Mesenchymal stem cell (in vitro differentiated cells and primary cell): ENCODE measurements around the gene IL31RA.

Experiments used
- DNase-seq: peaks from one replicate; pipeline ENCODE4 v3.0.0-alpha.2; 2013
- H2AFZ ChIP-seq: one replicate; pipeline ENCODE4 v1.6.1; 2013; ENCODE audit warnings: low read depth, mild to moderate bottlenecking, control low read depth, inconsistent platforms, low read length, moderate library complexity
- H2AK5ac ChIP-seq: 2 replicates; pipeline ENCODE4 v1.6.1; 2013; ENCODE audit warnings: low read length, moderate library complexity, mild to moderate bottlenecking, inconsistent platforms; ENCODE audit not compliant: severe bottlenecking
- H2BK120ac ChIP-seq: one replicate; pipeline ENCODE4 v1.6.1; 2013; ENCODE audit warnings: low read depth, mild to moderate bottlenecking, inconsistent platforms, low read length, moderate library complexity
- H2BK12ac ChIP-seq, 2 experiments: one replicate each; pipeline ENCODE4 v1.6.1; 2013; ENCODE audit warnings: inconsistent platforms in 2 of 2, low read length in 2 of 2, mild to moderate bottlenecking in 2 of 2, moderate library complexity in 2 of 2, control low read depth in 1 of 2
- H2BK15ac ChIP-seq: one replicate; pipeline ENCODE4 v1.6.1; 2013; ENCODE audit warnings: mild to moderate bottlenecking, low read depth, inconsistent platforms; ENCODE audit not compliant: poor library complexity, severe bottlenecking
- H2BK5ac ChIP-seq: 2 replicates; pipeline ENCODE4 v1.6.1; 2013; ENCODE audit warnings: low read depth, mild to moderate bottlenecking, low read length, control low read depth, inconsistent platforms; ENCODE audit not compliant: poor library complexity, severe bottlenecking
- H3K14ac ChIP-seq, 2 experiments: one replicate each; pipeline ENCODE4 v1.6.1; 2013; ENCODE audit warnings: inconsistent platforms in 2 of 2, low read length in 2 of 2, control low read depth in 1 of 2, mild to moderate bottlenecking in 1 of 2, moderate library complexity in 1 of 2
- H3K18ac ChIP-seq, 2 experiments: one replicate each; pipeline ENCODE4 v1.6.1; 2013; ENCODE audit warnings: inconsistent platforms in 2 of 2, low read length in 2 of 2, control low read depth in 1 of 2, low read depth in 1 of 2, mild to moderate bottlenecking in 1 of 2
- H3K23ac ChIP-seq, 2 experiments: one replicate each; pipeline ENCODE4 v1.6.1; 2013; ENCODE audit warnings: inconsistent platforms in 2 of 2, low read length in 2 of 2, mild to moderate bottlenecking in 2 of 2, moderate library complexity in 2 of 2, control low read depth in 1 of 2
- H3K27ac ChIP-seq: 2 replicates; pipeline ENCODE4 v1.5.1; 2013; ENCODE audit warnings: mild to moderate bottlenecking, moderate library complexity, low read length, control low read depth, inconsistent platforms; ENCODE audit not compliant: poor library complexity, severe bottlenecking
- H3K27me3 ChIP-seq, 2 experiments: 2 replicates each; pipeline versions ENCODE4 v1.6.1 to v1.7.0; 2013; ENCODE audit warnings: low read length in 2 of 2, mild to moderate bottlenecking in 2 of 2, moderate library complexity in 2 of 2, control low read depth in 1 of 2, inconsistent platforms in 1 of 2; ENCODE audit not compliant: control insufficient read depth in 1 of 2, insufficient read depth in 1 of 2
- H3K36me3 ChIP-seq, 2 experiments: 2 replicates each; pipeline versions ENCODE4 v1.6.1 to v1.7.0; 2013; ENCODE audit warnings: low read length in 2 of 2, control low read depth in 1 of 2, inconsistent platforms in 1 of 2, low read depth in 1 of 2, mild to moderate bottlenecking in 1 of 2; ENCODE audit not compliant: insufficient read depth in 2 of 2, control insufficient read depth in 1 of 2
- H3K4ac ChIP-seq, 2 experiments: one replicate each; pipeline ENCODE4 v1.6.1; 2013; ENCODE audit warnings: inconsistent platforms in 2 of 2, low read length in 2 of 2, mild to moderate bottlenecking in 2 of 2, moderate library complexity in 2 of 2, control low read depth in 1 of 2, low read depth in 1 of 2
- H3K4me1 ChIP-seq: 2 replicates; pipeline ENCODE4 v1.6.1; 2013; ENCODE audit warnings: low read depth, low read length, control low read depth; ENCODE audit not compliant: control insufficient read depth, insufficient read depth
- H3K4me2 ChIP-seq: 2 replicates; pipeline ENCODE4 v1.6.1; 2013; ENCODE audit warnings: low read length, mild to moderate bottlenecking, inconsistent platforms; ENCODE audit not compliant: poor library complexity, severe bottlenecking
- H3K4me3 ChIP-seq, 2 experiments: 2 replicates each; pipeline versions ENCODE4 v1.5.1 to v1.7.0; 2013; ENCODE audit warnings: low read length in 2 of 2, mild to moderate bottlenecking in 2 of 2, control low read depth in 1 of 2, low read depth in 1 of 2; ENCODE audit not compliant: insufficient read depth in 1 of 2
- H3K79me1 ChIP-seq: replicated peaks from 2 replicates; pipeline ENCODE4 v1.6.1; 2013; ENCODE audit warnings: mild to moderate bottlenecking, control low read depth, low read length, inconsistent platforms; ENCODE audit not compliant: poor library complexity, severe bottlenecking
- H3K9ac ChIP-seq: 2 replicates; pipeline ENCODE4 v1.7.0; 2013; ENCODE audit warnings: mild to moderate bottlenecking, low read length, moderate library complexity
- H3K9me3 ChIP-seq: 2 replicates; pipeline ENCODE4 v1.7.0; 2013; ENCODE audit warnings: mild to moderate bottlenecking, low read length; ENCODE audit not compliant: control insufficient read depth
- H4K8ac ChIP-seq: one replicate; pipeline ENCODE4 v1.6.1; 2013; ENCODE audit warnings: inconsistent platforms, mild to moderate bottlenecking, low read length, moderate library complexity
- H4K91ac ChIP-seq: one replicate; pipeline ENCODE4 v1.6.1; 2013; ENCODE audit warnings: mild to moderate bottlenecking, low read length, inconsistent platforms
- WGBS: methylation state at CpG from one replicate; pipeline ENCODE4 v1.1.7; 2013; ENCODE audit warnings: mixed read lengths; 5-methylcytosine and 5-hydroxymethylcytosine counted together

The IL31RA gene

GRCh38 chr5:55921617-55922016 is 70.5 kb downstream of the IL31RA start:
- no peak overlapping the region for H3K4ac ChIP-seq
- no peak overlapping the region for H4K8ac ChIP-seq
- H2BK12ac ChIP-seq = no peak overlapping the region
- WGBS = 96% methylated on average over 4 of the region's 4 CpGs
- H4K91ac ChIP-seq = no peak overlapping the region
- no peak overlapping the region for H2AK5ac ChIP-seq
- H3K27me3 ChIP-seq = no peaks in the 10 kb centered on the region
- no peak overlapping the region for H2BK5ac ChIP-seq
- no peak overlapping the region for H3K4me3 ChIP-seq
- H3K27ac ChIP-seq = no peak overlapping the region
- no peak overlapping the region for H3K23ac ChIP-seq
- no peak overlapping the region for H3K18ac ChIP-seq
- no peak overlapping the region for H3K14ac ChIP-seq
- no peaks in the 10 kb centered on the region for H3K9me3 ChIP-seq
- no peak overlapping the region for H3K4me2 ChIP-seq
- no peak overlapping the region for H2BK15ac ChIP-seq
- H2AFZ ChIP-seq = no peak overlapping the region
- H3K79me1 ChIP-seq = peaks cover 3% of the 10 kb centered on the region
- no peak overlapping the region for H3K9ac ChIP-seq
- no peak for DNase-seq
- peaks cover 0 to 3% of the 10 kb centered on the region in 2 experiments for H3K36me3 ChIP-seq
- H2BK120ac ChIP-seq = no peak overlapping the region
- H3K4me1 ChIP-seq = peaks cover 25% of the 10 kb centered on the region

DNA sequence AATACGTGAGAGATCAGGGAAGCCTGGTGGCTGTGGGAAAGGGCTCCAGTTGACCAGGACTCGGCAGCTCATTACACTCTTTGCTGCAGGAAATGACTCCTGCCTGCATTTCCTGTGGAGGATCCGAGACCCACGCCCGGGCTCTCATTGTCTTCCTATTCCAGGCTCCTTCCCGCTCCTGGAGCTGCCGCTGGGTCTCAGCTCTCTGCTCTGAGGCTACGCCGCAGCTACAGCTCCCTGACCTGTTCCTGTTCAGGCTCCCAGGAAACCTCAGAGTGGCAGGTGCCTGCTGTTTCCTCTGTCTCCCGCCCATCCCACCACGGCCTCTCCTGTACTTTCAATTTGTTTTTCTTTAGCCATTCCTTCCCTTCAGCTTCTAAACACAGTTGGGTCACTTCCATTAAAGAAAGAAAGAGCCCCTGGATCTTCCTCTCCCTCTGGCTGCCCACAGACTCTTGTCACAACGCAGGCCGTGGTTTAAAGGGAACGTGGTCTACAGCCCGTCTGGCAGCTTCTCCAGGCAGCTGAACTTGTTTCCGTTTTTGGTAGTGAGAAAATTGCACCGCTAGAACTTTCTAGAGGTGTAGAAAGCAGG is 72.1 kb downstream of the IL31RA start:
- Histone ChIP-seq H2BK12ac (no peak overlapping the region), H3K4me3 (no peak overlapping the region), H3K4me2 (no peak overlapping the region), H3K27ac (no peak overlapping the region), H3K79me1 (no peaks in the 10 kb centered on the region), H3K18ac (peak overlapping the region in 1 of 2 experiments; percentile 38), H2BK15ac (no peak overlapping the region), H3K23ac (no peak overlapping the region), H2AFZ (no peak overlapping the region), H3K9me3 (no peaks in the 10 kb centered on the region), H4K8ac (peak overlapping the region; percentile 79), H3K9ac (no peak overlapping the region), H3K36me3 (no peaks in the 10 kb centered on the region), H2AK5ac (peak overlapping the region; percentile 27), H3K14ac (no peak overlapping the region), H4K91ac (no peak overlapping the region), H2BK5ac (no peak overlapping the region), H3K4me1 (peaks cover 15% of the 10 kb centered on the region), H3K4ac (no peak overlapping the region), H3K27me3 (no peaks in the 10 kb centered on the region), H2BK120ac (no peak overlapping the region)
- 59% methylated on average over 16 of the region's 17 CpGs for WGBS
- DNase-seq = no peak

GRCh38 chr5:55923865-55924500 is 72.8 kb downstream of the IL31RA start:
- Histone ChIP-seq H3K79me1 (no peaks in the 10 kb centered on the region), H2BK15ac (no peak overlapping the region), H3K9ac (no peak overlapping the region), H3K27me3 (no peaks in the 10 kb centered on the region), H3K4me1 (peaks cover 12% of the 10 kb centered on the region), H3K27ac (no peak overlapping the region), H2BK5ac (no peak overlapping the region), H2AFZ (no peak overlapping the region), H3K4me3 (no peak overlapping the region), H3K4ac (no peak overlapping the region), H3K18ac (no peak overlapping the region), H3K4me2 (no peak overlapping the region), H4K8ac (no peak overlapping the region), H2BK120ac (no peak overlapping the region), H3K23ac (no peak overlapping the region), H3K36me3 (no peaks in the 10 kb centered on the region), H3K14ac (no peak overlapping the region), H4K91ac (no peak overlapping the region), H2BK12ac (no peak overlapping the region), H3K9me3 (no peaks in the 10 kb centered on the region), H2AK5ac (no peak overlapping the region)
- DNase-seq = no peak
- WGBS = 96% methylated on average over 9 of the region's 9 CpGs

GRCh38 chr5:55924744-55925143 is 73.6 kb downstream of the IL31RA start:
- H3K9ac ChIP-seq = no peak overlapping the region

More at GRCh38 chr5:55924744-55925143, 73.6 kb downstream of the IL31RA start:
- no peak overlapping the region for H3K4ac ChIP-seq
- H3K23ac ChIP-seq = no peak overlapping the region
- DNase-seq = no peak
- H3K18ac ChIP-seq = no peak overlapping the region
- H2AFZ ChIP-seq = no peak overlapping the region
- H3K4me1 ChIP-seq = peaks cover 10% of the 10 kb centered on the region
- no peak overlapping the region for H2BK12ac ChIP-seq
- H2BK120ac ChIP-seq = no peak overlapping the region
- H3K9me3 ChIP-seq = no peaks in the 10 kb centered on the region
- no peak overlapping the region for H2BK15ac ChIP-seq
- H2AK5ac ChIP-seq = no peak overlapping the region
- H3K27me3 ChIP-seq = no peaks in the 10 kb centered on the region
- no peak overlapping the region for H4K8ac ChIP-seq
- no peak overlapping the region for H4K91ac ChIP-seq
- H3K4me3 ChIP-seq = no peak overlapping the region
- H3K27ac ChIP-seq = no peak overlapping the region
- H3K4me2 ChIP-seq = no peak overlapping the region
- 81% methylated on average over 11 of the region's 11 CpGs for WGBS
- no peak overlapping the region for H3K14ac ChIP-seq
- H3K79me1 ChIP-seq = no peaks in the 10 kb centered on the region
- H3K36me3 ChIP-seq = no peaks in the 10 kb centered on the region
- H2BK5ac ChIP-seq = no peak overlapping the region
